Lower leg skin (tissue), 3 donors: Measurements from ENCODE around the gene FCHO2.

Experiments used
- CTCF ChIP-seq, 3 donors: fragments of 450-650 bp; IDR thresholded peaks; one replicate each; pipeline ENCODE4 v1.5.1; 2016; ENCODE audit warnings: antibody characterized with exemption in 3 of 3, mild to moderate bottlenecking in 3 of 3, moderate library complexity in 2 of 3
- POLR2A ChIP-seq, 2 donors: fragments of 450-650 bp; IDR thresholded peaks; one replicate each; pipeline ENCODE4 v1.6.1; 2016 to 2017; ENCODE audit warnings: antibody characterized with exemption in 2 of 2, mild to moderate bottlenecking in 1 of 2, moderate library complexity in 1 of 2

- TF ChIP-seq CTCF (IDR thresholded peaks at IDR 0.05): no peak
- TF ChIP-seq POLR2A (IDR thresholded peaks at IDR 0.05): no peak
Observed at GRCh38 chr5:72906806-72907205, 49.0 kb upstream of the FCHO2 start.
